Esophagus muscularis mucosa (tissue), 4 donors: ENCODE results near the gene BSN. TPM values are rescaled to one million over a fixed set of nuclear protein-coding genes. Genes with fewer than 3 reads are reported as not detected.

ENCODE experiments used
- DNase-seq: peaks from one replicate; pipeline ENCODE4 v3.0.0-alpha.2; 2017; ENCODE audit errors: extremely low spot score
- H3K27ac ChIP-seq, 4 donors: fragments of 200-600 bp; sonication (generic); replicated peaks in 1 of 4; 1 replicate in 3 of 4; 2 replicates in 1 of 4; pipeline ENCODE4 v1.5.1; 2016 to 2019; ENCODE audit warnings: mild to moderate bottlenecking in 1 of 4
- H3K27me3 ChIP-seq, 4 donors: fragments of 200-600 bp; sonication (generic); one replicate each; pipeline versions ENCODE4 v1.5.1 to v1.6.0; 2016 to 2019
- H3K36me3 ChIP-seq, 4 donors: fragments of 200-600 bp; sonication (generic); one replicate each; pipeline ENCODE4 v1.5.1; 2016 to 2019
- H3K4me1 ChIP-seq, 4 donors: fragments of 200-600 bp; sonication (generic); one replicate each; pipeline ENCODE4 v1.5.1; 2016 to 2019
- H3K4me3 ChIP-seq, 4 donors: fragments of 200-600 bp; sonication (generic); 1 replicate in 2 of 4; 2 replicates in 2 of 4; pipeline ENCODE4 v1.5.1; 2016 to 2019; ENCODE audit warnings: mild to moderate bottlenecking in 4 of 4, moderate library complexity in 1 of 4
- H3K9me3 ChIP-seq, 4 donors: fragments of 200-600 bp; sonication (generic); 1 replicate in 3 of 4; 2 replicates in 1 of 4; pipeline ENCODE4 v1.5.1; 2016 to 2019
- CTCF ChIP-seq, 3 experiments: fragments of 200-600 bp in 2 of 3; fragments of 450-650 bp in 1 of 3; sonication (generic) in 2 of 3; IDR thresholded peaks; one replicate each; pipeline ENCODE4 v1.5.1; 2017 to 2019; ENCODE audit warnings: antibody characterized with exemption in 3 of 3, mild to moderate bottlenecking in 2 of 3, moderate library complexity in 1 of 3
- EP300 ChIP-seq: sonication (generic); formaldehyde crosslinking; IDR thresholded peaks from one replicate; pipeline ENCODE4 v1.6.1; 2017; ENCODE audit warnings: antibody characterized with exemption
- POLR2A ChIP-seq: fragments of 450-650 bp; IDR thresholded peaks from one replicate; pipeline ENCODE4 v1.6.1; 2017; ENCODE audit warnings: antibody characterized with exemption, moderate library complexity, mild to moderate bottlenecking, low read depth
- POLR2AphosphoS5 ChIP-seq, 2 donors: sonication (generic); formaldehyde crosslinking; IDR thresholded peaks; one replicate each; pipeline ENCODE4 v1.6.1; 2017; ENCODE audit warnings: antibody characterized with exemption in 2 of 2
- WGBS: methylation state at CpG from one replicate; pipeline ENCODE4 v1.1.5; 2018; 5-methylcytosine and 5-hydroxymethylcytosine counted together
- intact Hi-C: fragments of 100-400 bp; cut with DNase I; formaldehyde crosslinking; loops from one replicate; pipeline ENCODE4 v1.15.1; 2023
- total RNA-seq, 4 donors: library from RNA; depleted of rRNA; stranded (reverse); fragments of >200 nt; gene quantifications; one replicate each; pipeline versions ENCODE4 v1.1.0 to v1.2.1, GENCODE V29; 2016

BSN gene
- total RNA-seq, 4 donors from 2014 or later: 0.42 to 1.7 (median 0.78) TPM

GRCh38 chr3:49534581-49535441 lies 19.5 kb upstream of the BSN start:
- TF ChIP-seq POLR2AphosphoS5 (IDR thresholded peaks at IDR 0.05): no peak
- no peak for TF ChIP-seq EP300
- no peak for TF ChIP-seq POLR2A
- no peak for TF ChIP-seq CTCF (IDR thresholded peaks at IDR 0.05)
- Histone ChIP-seq H3K4me3 (no peak overlapping the region), H3K27me3 (no peaks in the 10 kb centered on the region), H3K9me3 (no peaks in the 10 kb centered on the region), H3K4me1 (peaks cover 6 to 42% (median 31%) of the 10 kb centered on the region in 4 donors), H3K36me3 (peaks cover 26 to 38% (median 36%) of the 10 kb centered on the region in 4 donors), H3K27ac (peak overlapping the region; percentile 55 to 69 (median 58))
- intact Hi-C loops: no loop called here
- no peak for DNase-seq
- WGBS: 77% methylated on average over 14 of the region's 14 CpGs

GRCh38 chr3:49535971-49536874 lies 18.1 kb upstream of the BSN start:
- H3K4me3 ChIP-seq: no peak overlapping the region
- H3K9me3 ChIP-seq: no peaks in the 10 kb centered on the region
- intact Hi-C loops: no loop called here
- peaks cover 13 to 52% (median 40%) of the 10 kb centered on the region in 4 donors for H3K4me1 ChIP-seq
- WGBS: 65% methylated on average over 3 of the region's 7 CpGs
- no peak for DNase-seq
- no peak for TF ChIP-seq EP300
- TF ChIP-seq POLR2AphosphoS5 (IDR thresholded peaks at IDR 0.05): no peak
- no peak for TF ChIP-seq CTCF (IDR thresholded peaks at IDR 0.05)
- TF ChIP-seq POLR2A: no peak
- H3K27ac ChIP-seq: peak overlapping the region in 2 of 4 donors; percentile 10 to 57
- no peaks in the 10 kb centered on the region for H3K27me3 ChIP-seq
- peaks cover 20 to 30% (median 27%) of the 10 kb centered on the region in 4 donors for H3K36me3 ChIP-seq

GRCh38 chr3:49536875-49537533 lies 17.3 kb upstream of the BSN start:
- TF ChIP-seq CTCF (IDR thresholded peaks at IDR 0.05) (no peak), POLR2A (no peak), POLR2AphosphoS5 (IDR thresholded peaks at IDR 0.05) (no peak), EP300 (no peak)
- no peaks in the 10 kb centered on the region for H3K9me3 ChIP-seq
- H3K27me3 ChIP-seq: no peaks in the 10 kb centered on the region
- intact Hi-C loops: no loop called here
- peaks cover 13 to 22% (median 19%) of the 10 kb centered on the region in 4 donors for H3K36me3 ChIP-seq
- no peak for DNase-seq
- WGBS: 90% methylated on average over 16 of the region's 16 CpGs
- no peak overlapping the region for H3K4me3 ChIP-seq
- H3K27ac ChIP-seq: no peak overlapping the region
- peaks cover 13 to 52% (median 40%) of the 10 kb centered on the region in 4 donors for H3K4me1 ChIP-seq

GRCh38 chr3:49539659-49540560 lies 14.4 kb upstream of the BSN start:
- WGBS: 0% methylated on average over 30 of the region's 63 CpGs
- Histone ChIP-seq H3K4me3 (peak overlapping the region; percentile 56 to 69 (median 58)), H3K27ac (peak overlapping the region; percentile 83 to 90 (median 86)), H3K27me3 (no peaks in the 10 kb centered on the region), H3K36me3 (no peaks in the 10 kb centered on the region), H3K9me3 (no peaks in the 10 kb centered on the region), H3K4me1 (peaks cover 8 to 37% (median 30%) of the 10 kb centered on the region in 4 donors)
- peak; percentile 98 for DNase-seq
- intact Hi-C loops: loop anchor here (2.0 kb wide), 1 partner anchor 131 kb away; no protein-coding TSS in a partner anchor
- TF ChIP-seq POLR2AphosphoS5 (IDR thresholded peaks at IDR 0.05): peak; percentile 70 to 78
- no peak for TF ChIP-seq POLR2A
- TF ChIP-seq CTCF (IDR thresholded peaks at IDR 0.05): peak; percentile 86 to 98 (median 92)
- TF ChIP-seq EP300: no peak
